Esophagus (tissue), 2 donors: ENCODE results near the gene PHACTR3. TPM values are rescaled to one million over a fixed set of nuclear protein-coding genes. Genes with fewer than 3 reads are reported as not detected.

Experiments
- H3K27ac ChIP-seq, 2 donors: one replicate each; pipeline ENCODE4 v1.5.1; 2013; ENCODE audit warnings: low read depth in 2 of 2, mild to moderate bottlenecking in 2 of 2, inconsistent platforms in 1 of 2, low read length in 1 of 2, moderate library complexity in 1 of 2
- H3K27me3 ChIP-seq, 2 donors: one replicate each; pipeline ENCODE4 v1.6.1; 2013; ENCODE audit warnings: low read length in 2 of 2, control low read depth in 1 of 2, mild to moderate bottlenecking in 1 of 2; ENCODE audit not compliant: insufficient read depth in 2 of 2, control insufficient read depth in 1 of 2
- H3K36me3 ChIP-seq, 2 donors: one replicate each; pipeline ENCODE4 v1.6.1; 2013; ENCODE audit warnings: low read length in 1 of 2; ENCODE audit not compliant: control insufficient read depth in 2 of 2, insufficient read depth in 2 of 2
- H3K4me1 ChIP-seq, 2 donors: one replicate each; pipeline ENCODE4 v1.6.1; 2013; ENCODE audit warnings: low read length in 1 of 2; ENCODE audit not compliant: control insufficient read depth in 2 of 2, insufficient read depth in 2 of 2
- H3K4me3 ChIP-seq, 2 donors: one replicate each; pipeline ENCODE4 v1.5.1; 2013; ENCODE audit warnings: low read length in 2 of 2, mild to moderate bottlenecking in 2 of 2, low read depth in 1 of 2, moderate library complexity in 1 of 2
- H3K9me3 ChIP-seq, 2 donors: one replicate each; pipeline ENCODE4 v1.6.1; 2013; ENCODE audit warnings: mild to moderate bottlenecking in 2 of 2, low read depth in 1 of 2, low read length in 1 of 2, moderate library complexity in 1 of 2; ENCODE audit not compliant: control insufficient read depth in 2 of 2, insufficient read depth in 1 of 2
- WGBS, 2 donors: extraction: QIAGEN DNeasy Blood & Tissue Kit; methylation state at CpG; one replicate each; pipeline ENCODE4 v1.1.7; 2013; 5-methylcytosine and 5-hydroxymethylcytosine counted together
- polyA plus RNA-seq, 2 donors: library from polyadenylated mRNA; stranded (reverse); fragments of 200-250 nt; gene quantifications; one replicate each; pipeline ENCODE4 v1.2.3, GENCODE V29; 2013
- donor health status: healthy with polysubstance abuse.
- donor health status: Bipolar disorder and iron deficiency.

PHACTR3 gene
- polyA plus RNA-seq, 2 donors: 0.27 to 0.83 TPM

GRCh38 chr20:59820204-59821041 lies 216.1 kb downstream of the PHACTR3 start:
- no peak overlapping the region for H3K27ac ChIP-seq
- H3K4me1 ChIP-seq: no peaks in the 10 kb centered on the region
- no peaks in the 10 kb centered on the region for H3K36me3 ChIP-seq
- no peaks in the 10 kb centered on the region for H3K27me3 ChIP-seq
- H3K4me3 ChIP-seq: no peak overlapping the region
- WGBS, 2 donors: 46 to 51% methylated on average over 11 of the region's 11 CpGs
- H3K9me3 ChIP-seq: no peaks in the 10 kb centered on the region

GRCh38 chr20:59821201-59821600 lies 216.9 kb downstream of the PHACTR3 start:
- Histone ChIP-seq H3K9me3 (no peaks in the 10 kb centered on the region), H3K4me3 (no peak overlapping the region), H3K36me3 (no peaks in the 10 kb centered on the region), H3K27me3 (no peaks in the 10 kb centered on the region), H3K27ac (no peak overlapping the region), H3K4me1 (no peaks in the 10 kb centered on the region)
- WGBS, 2 donors: 92 to 93% methylated on average over 7 of the region's 7 CpGs

- WGBS, 2 donors: 87 to 94% methylated on average over 7 to 18 of the region's 19 CpGs
- Histone ChIP-seq H3K27me3 (no peaks in the 10 kb centered on the region), H3K36me3 (no peaks in the 10 kb centered on the region), H3K27ac (no peak overlapping the region), H3K4me3 (no peak overlapping the region), H3K4me1 (no peaks in the 10 kb centered on the region), H3K9me3 (no peaks in the 10 kb centered on the region)
These were observed 217.4 kb downstream of the PHACTR3 start for GRCh38 chr20:59821788-59822187.

GRCh38 chr20:59822291-59823029 lies 218.1 kb downstream of the PHACTR3 start:
- Histone ChIP-seq H3K27ac (no peak overlapping the region), H3K36me3 (no peaks in the 10 kb centered on the region), H3K9me3 (no peaks in the 10 kb centered on the region), H3K4me3 (no peak overlapping the region), H3K4me1 (no peaks in the 10 kb centered on the region), H3K27me3 (no peaks in the 10 kb centered on the region)
- whole genome bisulfite sequencing, 2 donors: 79 to 86% methylated on average over 21 of the region's 21 CpGs

- no peaks in the 10 kb centered on the region for H3K27me3 ChIP-seq
- H3K27ac ChIP-seq: no peak overlapping the region
- no peaks in the 10 kb centered on the region for H3K4me1 ChIP-seq
- H3K4me3 ChIP-seq: no peak overlapping the region
- H3K9me3 ChIP-seq: no peaks in the 10 kb centered on the region
- no peaks in the 10 kb centered on the region for H3K36me3 ChIP-seq
- 86 to 88% methylated on average over 9 of the region's 9 CpGs for WGBS, 2 donors
These were observed 218.7 kb downstream of the PHACTR3 start for GRCh38 chr20:59823030-59823423.

- no peaks in the 10 kb centered on the region for H3K36me3 ChIP-seq
- H3K27me3 ChIP-seq: no peaks in the 10 kb centered on the region
- no peaks in the 10 kb centered on the region for H3K4me1 ChIP-seq
- H3K27ac ChIP-seq: no peak overlapping the region
- H3K4me3 ChIP-seq: no peak overlapping the region
- H3K9me3 ChIP-seq: no peaks in the 10 kb centered on the region
- 74 to 78% methylated on average over 8 of the region's 8 CpGs for WGBS, 2 donors
These were observed 219.3 kb downstream of the PHACTR3 start for GRCh38 chr20:59823491-59824259.

- no peak overlapping the region for H3K4me3 ChIP-seq
- H3K27ac ChIP-seq: no peak overlapping the region
- 68 to 74% methylated on average over 8 of the region's 8 CpGs for WGBS, 2 donors
- no peaks in the 10 kb centered on the region for H3K36me3 ChIP-seq
- no peaks in the 10 kb centered on the region for H3K4me1 ChIP-seq
- H3K9me3 ChIP-seq: no peaks in the 10 kb centered on the region
- no peaks in the 10 kb centered on the region for H3K27me3 ChIP-seq
These were observed 220.6 kb downstream of the PHACTR3 start for GRCh38 chr20:59824711-59825562.

GRCh38 chr20:59825563-59825920 lies 221.2 kb downstream of the PHACTR3 start:
- no peaks in the 10 kb centered on the region for H3K27me3 ChIP-seq
- no peaks in the 10 kb centered on the region for H3K4me1 ChIP-seq
- whole genome bisulfite sequencing, 2 donors: 97 to 99% methylated on average over 4 of the region's 4 CpGs
- H3K9me3 ChIP-seq: no peaks in the 10 kb centered on the region
- no peak overlapping the region for H3K27ac ChIP-seq
- no peak overlapping the region for H3K4me3 ChIP-seq
- no peaks in the 10 kb centered on the region for H3K36me3 ChIP-seq
